B cell (primary cell): Measurements from ENCODE around the gene OOSP4A. TPM values are rescaled to one million over a fixed set of nuclear protein-coding genes. Genes with fewer than 3 reads are reported as not detected.

Experiments
- ATAC-seq: fragments of 200-7000 bp; cut with Tn5 transposase; one replicate; pipeline ENCODE4 v1.10.0; 2021; ENCODE audit warnings: low read depth, mild to moderate bottlenecking, moderate number of reproducible peaks, moderate library complexity
- CTCF ChIA-PET: fragments of 350-600 bp; sonication (Branson Sonifier 250); formaldehyde crosslinking; loops from one replicate; lab custom pipeline; 2021; ENCODE audit warnings: antibody characterized with exemption, inconsistent platforms; lab: Charles Lee
- POLR2A ChIA-PET: fragments of 350-600 bp; sonication (Branson Sonifier 250); formaldehyde crosslinking; loops from one replicate; lab custom pipeline; 2021; ENCODE audit warnings: antibody characterized with exemption; lab: Charles Lee
- DNase-seq: peaks from one replicate; pipeline ENCODE4 v3.0.0; 2013
- H2AFZ ChIP-seq: 2 replicates; pipeline ENCODE4 v1.6.1; 2012; ENCODE audit warnings: mild to moderate bottlenecking, low read depth, low read length; ENCODE audit not compliant: insufficient read depth, poor library complexity, severe bottlenecking
- H3K27ac ChIP-seq, 2 donors: 1 replicate in 1 of 2; 2 replicates in 1 of 2; pipeline ENCODE4 v1.5.1; 2012 to 2013; ENCODE audit warnings: low read length in 2 of 2, mild to moderate bottlenecking in 2 of 2, moderate library complexity in 1 of 2
- H3K27me3 ChIP-seq, 4 experiments: fragments of 200-600 bp in 1 of 4; sonication (generic) in 1 of 4; replicated peaks in 1 of 4; 1 replicate in 2 of 4; 2 replicates in 2 of 4; pipeline versions ENCODE4 v1.6.1 to v1.7.0; 2013 to 2016; ENCODE audit warnings: low read length in 3 of 4, mild to moderate bottlenecking in 2 of 4, mixed read lengths in 1 of 4, moderate library complexity in 1 of 4; ENCODE audit not compliant: insufficient read depth in 4 of 4, control insufficient read depth in 3 of 4; ENCODE audit errors: control extremely low read depth in 1 of 4
- H3K36me3 ChIP-seq, 2 experiments: replicated peaks in 1 of 2; 1 replicate in 1 of 2; 2 replicates in 1 of 2; pipeline versions ENCODE4 v1.6.1 to v1.7.1; 2013; ENCODE audit warnings: low read length in 1 of 2; ENCODE audit not compliant: insufficient read depth in 2 of 2, control insufficient read depth in 1 of 2; ENCODE audit errors: control extremely low read depth in 1 of 2, extremely low read depth in 1 of 2
- H3K4me1 ChIP-seq, 2 donors: fragments of 200-600 bp in 1 of 2; sonication (generic) in 1 of 2; 1 replicate in 1 of 2; 2 replicates in 1 of 2; pipeline versions ENCODE4 v1.5.1 to v1.6.1; 2013 to 2017; ENCODE audit warnings: low read length in 2 of 2; ENCODE audit not compliant: control insufficient read depth in 2 of 2, insufficient read depth in 2 of 2
- H3K4me2 ChIP-seq: replicated peaks from 2 replicates; pipeline ENCODE3; 2012; ENCODE audit warnings: mild to moderate bottlenecking, low read depth, low read length; ENCODE audit not compliant: poor library complexity, severe bottlenecking
- H3K4me3 ChIP-seq, 5 experiments: fragments of 200-600 bp in 1 of 5; sonication (generic) in 1 of 5; 1 replicate in 3 of 5; 2 replicates in 2 of 5; pipeline versions ENCODE4 v1.5.1 to v1.7.0; 2011 to 2016; ENCODE audit warnings: low read length in 4 of 5, mild to moderate bottlenecking in 4 of 5, low read depth in 2 of 5, control low read depth in 1 of 5, moderate library complexity in 1 of 5; ENCODE audit not compliant: insufficient read depth in 1 of 5; ENCODE audit errors: control extremely low read depth in 1 of 5, extremely low read depth in 1 of 5
- H3K79me2 ChIP-seq: fragments of 200-600 bp; sonication (generic); one replicate; pipeline ENCODE4 v1.6.0; 2016; ENCODE audit warnings: low read length; ENCODE audit not compliant: control insufficient read depth, insufficient read depth
- H3K9ac ChIP-seq: fragments of 200-600 bp; sonication (generic); 2 replicates; pipeline ENCODE4 v1.6.1; 2017; ENCODE audit warnings: mild to moderate bottlenecking, low read length, moderate library complexity
- H3K9me3 ChIP-seq, 3 donors: one replicate each; pipeline versions ENCODE4 v1.6.1 to v1.7.1; 2013; ENCODE audit warnings: low read length in 2 of 3; ENCODE audit not compliant: control insufficient read depth in 2 of 3, insufficient read depth in 1 of 3; ENCODE audit errors: control extremely low read depth in 1 of 3
- H4K20me1 ChIP-seq: 2 replicates; pipeline ENCODE4 v1.6.0; 2012; ENCODE audit warnings: mild to moderate bottlenecking, low read length; ENCODE audit not compliant: insufficient read depth, control insufficient read depth, poor library complexity, severe bottlenecking
- H3K27ac Mint-ChIP-seq: one replicate; pipeline ENCODE4 v1.8.0; 2021; ENCODE audit warnings: mixed read lengths
- H3K27me3 Mint-ChIP-seq: one replicate; pipeline ENCODE4 v1.8.0; 2021; ENCODE audit warnings: mixed read lengths
- H3K4me1 Mint-ChIP-seq: one replicate; pipeline ENCODE4 v1.8.0; 2021; ENCODE audit warnings: mixed read lengths
- H3K4me3 Mint-ChIP-seq: one replicate; pipeline ENCODE4 v1.8.0; 2021; ENCODE audit warnings: mixed read lengths
- H3K9me3 Mint-ChIP-seq: one replicate; pipeline ENCODE4 v1.8.0; 2022; ENCODE audit warnings: mixed read lengths; ENCODE audit not compliant: insufficient read depth
- EZH2 ChIP-seq: IDR thresholded peaks from 2 replicates; pipeline ENCODE4 v1.6.1; 2012; ENCODE audit warnings: borderline replicate concordance, low read depth, mild to moderate bottlenecking, moderate library complexity, low read length; ENCODE audit not compliant: insufficient read depth, poor library complexity, severe bottlenecking
- WGBS: methylation state at CpG from one replicate; pipeline ENCODE4 v1.1.5; 2013; ENCODE audit warnings: missing lambda C conversion rate; ENCODE audit not compliant: insufficient coverage; 5-methylcytosine and 5-hydroxymethylcytosine counted together
- intact Hi-C: fragments of 100-400 bp; cut with micrococcal nuclease; formaldehyde crosslinking; loops from one replicate; pipeline ENCODE4 v1.10.0; 2022
- polyA plus RNA-seq: library from polyadenylated mRNA; depleted of rRNA; stranded (reverse); fragments of >200 nt; gene quantifications from 2 replicates; pipeline ENCODE4 v1.2.3, GENCODE V29; 2012
- total RNA-seq, 2 donors: library from RNA; stranded (reverse); fragments of 120-200 nt in 1 of 2; gene quantifications; 1 replicate in 1 of 2; 2 replicates in 1 of 2; pipeline versions ENCODE4 v1.2.3 to v1.2.4, GENCODE V29; 2013 to 2022
- TF ChIP-seq, protein P1 (sequence below): fragments of 200-600 bp; IDR thresholded peaks from one replicate; pipeline ENCODE4 v1.8.0; 2022; ENCODE audit warnings: antibody characterized with exemption, mild to moderate bottlenecking

OOSP4A gene
- total and polyA plus RNA-seq, 2 donors (not counting 1 experiment from before 2014, with no cell fraction given) = not detected

DNA sequence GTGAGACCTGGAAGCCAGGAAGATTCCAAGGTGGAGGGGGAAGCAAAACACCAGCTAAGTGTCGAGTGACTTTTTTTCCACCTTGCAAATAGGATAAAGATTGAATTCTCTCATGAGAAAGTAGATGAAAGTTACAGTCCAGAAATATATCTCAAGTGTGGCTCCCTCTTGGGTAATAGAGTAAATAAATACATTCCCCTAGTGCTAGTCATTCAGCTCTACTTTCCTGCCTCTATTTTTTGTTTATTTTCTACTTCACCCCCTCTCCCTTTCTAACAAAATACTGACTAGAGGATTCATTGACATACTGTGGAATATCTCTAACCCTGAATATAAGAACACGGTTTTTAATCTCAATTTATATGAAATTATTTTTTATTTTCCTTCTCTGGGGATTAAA, 34.0 kb downstream of the OOSP4A start:
- Histone ChIP-seq H3K9me3 (no peaks in the 10 kb centered on the region), H3K27me3 (no peaks in the 10 kb centered on the region), H3K4me3 (no peak overlapping the region), H3K36me3 (no peaks in the 10 kb centered on the region), H3K27ac (no peak overlapping the region), H4K20me1 (no peaks in the 10 kb centered on the region), H3K4me1 (no peaks in the 10 kb centered on the region), H3K79me2 (no peaks in the 10 kb centered on the region), H3K4me2 (no peak overlapping the region), H2AFZ (no peak overlapping the region), H3K9ac (no peak overlapping the region)
- intact Hi-C loops = no loop called here
- CTCF ChIA-PET = no interaction called here
- Mint-ChIP-seq H3K9me3 (no peaks in the 10 kb centered on the region), H3K4me1 (no peaks in the 10 kb centered on the region), H3K27me3 (peaks cover 16% of the 10 kb centered on the region), H3K27ac (no peak overlapping the region), H3K4me3 (no peak overlapping the region)
- no peak for TF ChIP-seq EZH2
- TF ChIP-seq, protein P1, sequence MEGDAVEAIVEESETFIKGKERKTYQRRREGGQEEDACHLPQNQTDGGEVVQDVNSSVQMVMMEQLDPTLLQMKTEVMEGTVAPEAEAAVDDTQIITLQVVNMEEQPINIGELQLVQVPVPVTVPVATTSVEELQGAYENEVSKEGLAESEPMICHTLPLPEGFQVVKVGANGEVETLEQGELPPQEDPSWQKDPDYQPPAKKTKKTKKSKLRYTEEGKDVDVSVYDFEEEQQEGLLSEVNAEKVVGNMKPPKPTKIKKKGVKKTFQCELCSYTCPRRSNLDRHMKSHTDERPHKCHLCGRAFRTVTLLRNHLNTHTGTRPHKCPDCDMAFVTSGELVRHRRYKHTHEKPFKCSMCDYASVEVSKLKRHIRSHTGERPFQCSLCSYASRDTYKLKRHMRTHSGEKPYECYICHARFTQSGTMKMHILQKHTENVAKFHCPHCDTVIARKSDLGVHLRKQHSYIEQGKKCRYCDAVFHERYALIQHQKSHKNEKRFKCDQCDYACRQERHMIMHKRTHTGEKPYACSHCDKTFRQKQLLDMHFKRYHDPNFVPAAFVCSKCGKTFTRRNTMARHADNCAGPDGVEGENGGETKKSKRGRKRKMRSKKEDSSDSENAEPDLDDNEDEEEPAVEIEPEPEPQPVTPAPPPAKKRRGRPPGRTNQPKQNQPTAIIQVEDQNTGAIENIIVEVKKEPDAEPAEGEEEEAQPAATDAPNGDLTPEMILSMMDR = no peak
- DNase-seq (no peak), ATAC-seq (no peak)
- POLR2A ChIA-PET = no interaction called here
- WGBS = no CpG with 5 or more reads among the region's 2 CpGs

GRCh38 chr11:59999691-60000090, 35.9 kb downstream of the OOSP4A start:
- H3K9ac ChIP-seq = no peak overlapping the region
- ATAC-seq (no peak), DNase-seq (no peak)
- Mint-ChIP-seq H3K4me1 (no peaks in the 10 kb centered on the region), H3K27ac (no peak overlapping the region), H3K9me3 (no peaks in the 10 kb centered on the region), H3K4me3 (no peak overlapping the region), H3K27me3 (peaks cover 9% of the 10 kb centered on the region)
- H3K4me2 ChIP-seq = no peak overlapping the region
- H4K20me1 ChIP-seq = no peaks in the 10 kb centered on the region
- TF ChIP-seq, protein P1 = no peak
- no peak for TF ChIP-seq EZH2
- POLR2A ChIA-PET = no interaction called here
- no peak overlapping the region for H3K27ac ChIP-seq
- no peaks in the 10 kb centered on the region for H3K79me2 ChIP-seq
- CTCF ChIA-PET = no interaction called here
- H3K36me3 ChIP-seq = no peaks in the 10 kb centered on the region
- H3K27me3 ChIP-seq = no peaks in the 10 kb centered on the region
- no peak overlapping the region for H2AFZ ChIP-seq
- WGBS = 83% methylated on average over 4 of the region's 4 CpGs
- H3K4me1 ChIP-seq = no peaks in the 10 kb centered on the region
- H3K9me3 ChIP-seq = no peaks in the 10 kb centered on the region
- intact Hi-C loops = no loop called here
- no peak overlapping the region for H3K4me3 ChIP-seq
